ENCODE results near the gene RASA4B.

DNA sequence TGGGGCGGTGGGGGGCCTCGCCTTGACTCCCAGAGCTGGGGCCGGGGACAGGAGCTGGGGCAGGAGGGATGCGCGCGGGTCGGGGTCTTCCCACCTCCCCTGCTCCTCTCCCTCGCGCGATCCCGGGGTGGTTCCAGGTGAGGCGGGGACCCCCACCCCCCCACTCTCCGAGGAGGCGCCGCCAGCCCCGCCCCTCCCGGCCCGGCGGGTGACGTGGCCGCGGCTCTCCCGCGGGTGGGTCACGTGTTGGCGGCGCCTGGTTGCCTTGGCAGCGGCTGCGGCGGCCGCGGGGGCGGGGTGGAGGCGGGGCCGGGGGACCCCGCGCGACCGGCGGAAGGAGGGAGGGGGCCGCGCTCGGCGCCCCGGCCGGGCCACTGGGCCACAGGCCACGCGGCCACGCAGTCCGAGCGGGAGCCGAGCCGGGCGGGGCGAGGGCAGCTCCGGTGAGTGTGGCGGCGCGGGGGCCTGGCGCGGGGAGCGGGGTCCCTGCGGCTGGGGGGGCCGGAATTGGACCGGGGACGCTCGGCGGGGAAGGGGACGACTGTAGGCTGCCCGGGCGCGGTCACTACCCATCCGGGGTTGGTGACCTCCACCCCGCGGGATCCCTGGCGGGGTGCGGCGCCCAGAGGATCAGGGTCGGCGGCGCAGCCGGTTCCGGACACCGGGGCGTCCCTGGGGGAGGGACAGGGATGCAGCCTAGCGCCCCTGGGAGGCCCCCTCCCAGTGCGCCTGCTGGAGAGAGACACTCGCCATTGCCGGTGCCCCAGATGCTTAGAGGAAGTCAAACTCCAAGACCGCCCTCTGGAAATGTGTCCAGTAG, 84.1 kb downstream of the RASA4B start, which contains the start of gene ORAI2:
- no peak for TF ChIP-seq CTCF (IDR thresholded peaks at IDR 0.05)
- no peak for TF ChIP-seq POLR2A (IDR thresholded peaks at IDR 0.05)
